CD4-positive, CD25-positive, alpha-beta regulatory T cell (primary cell): ENCODE data around the gene EML4. TPM values are rescaled to one million over a fixed set of nuclear protein-coding genes. Genes with fewer than 3 reads are reported as not detected.
A peak's percentile ranks its signal among the peaks of the same experiment; 100 is the strongest.

Experiments used
- ATAC-seq, 2 donors: fragments of 150-1000 bp; cut with Tn5 transposase; one replicate each; pipeline ENCODE4 v1.10.0; 2021; ENCODE audit warnings: low read depth in 2 of 2, moderate number of reproducible peaks in 2 of 2, moderate library complexity in 1 of 2
- DNase-seq, 3 donors: peaks; one replicate each; pipeline versions ENCODE4 v3.0.0 to v3.0.0-alpha.2; 2012 to 2022; ENCODE audit warnings: mixed read lengths in 1 of 3
- H3K27ac ChIP-seq: one replicate; pipeline ENCODE4 v1.7.0; 2013; ENCODE audit warnings: mild to moderate bottlenecking, low read length; ENCODE audit not compliant: insufficient read depth, poor library complexity, severe bottlenecking
- H3K27me3 ChIP-seq: one replicate; pipeline ENCODE4 v1.7.0; 2013; ENCODE audit warnings: low read length; ENCODE audit not compliant: control insufficient read depth, insufficient read depth
- H3K36me3 ChIP-seq: one replicate; pipeline ENCODE4 v1.7.0; 2013; ENCODE audit warnings: mild to moderate bottlenecking, low read length, moderate library complexity; ENCODE audit not compliant: control insufficient read depth, insufficient read depth
- H3K4me1 ChIP-seq: 2 replicates; pipeline ENCODE4 v1.7.0; 2013; ENCODE audit warnings: mild to moderate bottlenecking, low read length; ENCODE audit not compliant: insufficient read depth, control insufficient read depth, poor library complexity, severe bottlenecking
- H3K4me3 ChIP-seq: one replicate; pipeline ENCODE4 v1.7.0; 2013; ENCODE audit warnings: low read depth, mild to moderate bottlenecking, low read length, moderate library complexity
- H3K9me3 ChIP-seq, 2 experiments: 1 replicate in 1 of 2; 2 replicates in 1 of 2; pipeline ENCODE4 v1.7.0; 2013; ENCODE audit warnings: low read length in 2 of 2, mild to moderate bottlenecking in 1 of 2, moderate library complexity in 1 of 2; ENCODE audit not compliant: control insufficient read depth in 2 of 2
- H3K27ac Mint-ChIP-seq, 3 donors: one replicate each; pipeline ENCODE4 v1.8.0; 2020 to 2022; ENCODE audit warnings: mild to moderate bottlenecking in 3 of 3, mixed read lengths in 3 of 3, moderate library complexity in 2 of 3
- H3K27me3 Mint-ChIP-seq: one replicate; pipeline ENCODE4 v1.8.0; 2022; ENCODE audit warnings: mild to moderate bottlenecking, mixed read lengths
- H3K36me3 Mint-ChIP-seq: one replicate; pipeline ENCODE4 v1.8.0; 2020; ENCODE audit warnings: mixed read lengths
- H3K4me1 Mint-ChIP-seq, 4 donors: one replicate each; pipeline ENCODE4 v1.8.0; 2020 to 2022; ENCODE audit warnings: mixed read lengths in 4 of 4, mild to moderate bottlenecking in 1 of 4
- H3K4me3 Mint-ChIP-seq, 4 donors: one replicate each; pipeline ENCODE4 v1.8.0; 2020 to 2022; ENCODE audit warnings: mild to moderate bottlenecking in 4 of 4, mixed read lengths in 4 of 4, moderate library complexity in 3 of 4
- H3K9me3 Mint-ChIP-seq, 7 donors: one replicate each; pipeline ENCODE4 v1.8.0; 2020 to 2022; ENCODE audit warnings: mixed read lengths in 7 of 7, mild to moderate bottlenecking in 3 of 7, moderate library complexity in 2 of 7
- polyA plus RNA-seq, 4 donors: library from polyadenylated mRNA; unstranded; fragments of 300-500 nt; fragmentation: Illumina TruSeq; gene quantifications; one replicate each; pipeline ENCODE4 v1.2.3, GENCODE V29; 2021
- total RNA-seq: library from RNA; stranded (reverse); gene quantifications from one replicate; pipeline ENCODE4 v1.2.3, GENCODE V29; 2022

Gene EML4
- total and polyA plus RNA-seq, 5 donors from 2014 or later: 83.7 to 293 (median 90.1) TPM

DNA sequence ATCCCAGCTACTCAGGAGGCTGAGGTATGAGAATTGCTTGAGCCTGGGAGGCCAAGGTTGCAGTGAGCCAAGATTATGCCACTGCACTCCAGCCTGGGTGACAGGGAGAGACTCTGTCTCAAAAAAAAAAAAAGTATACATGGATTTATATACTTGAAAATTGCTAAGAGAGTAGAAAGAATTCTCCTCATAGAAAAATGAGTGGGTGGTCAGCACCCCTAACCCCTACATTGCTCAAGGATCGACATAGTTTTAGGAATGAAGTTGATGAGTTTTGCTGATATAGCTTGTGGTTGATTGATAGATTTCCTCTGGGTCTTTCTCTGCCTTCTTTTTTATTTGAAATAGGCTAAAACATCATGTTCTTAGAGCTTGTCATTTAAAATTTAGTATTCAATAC lies 58.9 kb downstream of the EML4 start:
- Mint-ChIP-seq H3K9me3 (no peaks in the 10 kb centered on the region), H3K36me3 (peaks cover 12% of the 10 kb centered on the region), H3K4me3 (no peak overlapping the region), H3K4me1 (peaks cover 69 to 85% (median 77%) of the 10 kb centered on the region in 4 donors), H3K27ac (peak overlapping the region in 1 of 3 donors; percentile 18), H3K27me3 (no peaks in the 10 kb centered on the region)
- Histone ChIP-seq H3K4me3 (no peak overlapping the region), H3K36me3 (no peaks in the 10 kb centered on the region), H3K4me1 (peaks cover 53% of the 10 kb centered on the region), H3K27me3 (no peaks in the 10 kb centered on the region), H3K27ac (no peak overlapping the region), H3K9me3 (no peaks in the 10 kb centered on the region)
- ATAC-seq: no peak
- DNase-seq: no peak

DNA sequence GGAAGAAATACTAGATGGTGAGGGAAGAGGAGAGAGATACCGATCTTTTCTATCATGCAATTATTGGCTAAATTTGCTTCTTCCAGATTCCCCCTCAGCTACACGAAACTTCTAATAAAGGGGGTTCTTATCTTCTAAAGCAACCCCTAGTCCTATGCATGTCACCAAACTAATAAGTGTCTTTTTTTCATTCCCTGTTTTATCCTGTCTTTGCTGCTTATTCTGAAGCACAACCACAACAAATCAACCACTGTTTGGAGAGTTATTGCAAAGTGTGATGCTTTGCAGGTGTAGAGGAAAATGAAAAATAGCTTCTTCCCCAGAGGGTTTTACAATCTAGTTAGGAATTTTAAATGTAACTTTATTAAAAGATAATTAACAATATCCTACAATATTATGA lies 60.8 kb downstream of the EML4 start:
- Mint-ChIP-seq H3K9me3 (no peaks in the 10 kb centered on the region), H3K4me1 (peaks cover 58 to 82% (median 71%) of the 10 kb centered on the region in 4 donors), H3K4me3 (peak overlapping the region in 2 of 4 donors; percentile 47 to 65), H3K36me3 (peaks cover 7% of the 10 kb centered on the region), H3K27ac (peak overlapping the region in 2 of 3 donors; percentile 38 to 43), H3K27me3 (no peaks in the 10 kb centered on the region)
- no peak overlapping the region for H3K27ac ChIP-seq
- DNase-seq: no peak
- no peaks in the 10 kb centered on the region for H3K9me3 ChIP-seq
- H3K27me3 ChIP-seq: no peaks in the 10 kb centered on the region
- H3K4me1 ChIP-seq: peaks cover 52% of the 10 kb centered on the region
- no peak overlapping the region for H3K4me3 ChIP-seq
- peaks cover 5% of the 10 kb centered on the region for H3K36me3 ChIP-seq
- no peak for ATAC-seq

DNA sequence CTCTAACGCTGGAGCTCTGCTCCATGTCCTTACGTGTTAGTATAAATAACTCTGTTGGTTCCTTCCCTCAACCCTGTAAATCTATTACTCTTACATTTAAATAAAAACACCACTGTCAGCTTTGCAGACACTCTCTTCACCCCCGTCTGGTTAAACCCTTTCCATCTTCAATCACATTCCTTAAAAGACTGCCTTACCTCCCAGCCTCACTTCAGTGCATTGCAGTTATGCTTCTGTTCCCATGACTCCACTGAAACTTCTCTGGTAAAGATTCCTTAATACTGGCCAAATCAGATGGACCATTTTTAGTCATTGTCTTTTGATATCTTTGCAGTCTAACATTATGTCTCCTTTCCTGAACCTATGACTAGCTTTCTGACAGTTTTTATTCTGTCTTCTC lies 61.7 kb downstream of the EML4 start:
- Histone ChIP-seq H3K27ac (no peak overlapping the region), H3K9me3 (no peaks in the 10 kb centered on the region), H3K36me3 (peaks cover 5% of the 10 kb centered on the region), H3K4me3 (no peak overlapping the region), H3K4me1 (peaks cover 45% of the 10 kb centered on the region), H3K27me3 (no peaks in the 10 kb centered on the region)
- Mint-ChIP-seq H3K9me3 (no peaks in the 10 kb centered on the region), H3K27ac (peak overlapping the region; percentile 9 to 89 (median 65)), H3K36me3 (peaks cover 7% of the 10 kb centered on the region), H3K4me3 (peak overlapping the region in 2 of 4 donors; percentile 44 to 60), H3K27me3 (no peaks in the 10 kb centered on the region), H3K4me1 (peaks cover 55 to 84% (median 71%) of the 10 kb centered on the region in 4 donors)
- DNase-seq (no peak), ATAC-seq (no peak)

DNA sequence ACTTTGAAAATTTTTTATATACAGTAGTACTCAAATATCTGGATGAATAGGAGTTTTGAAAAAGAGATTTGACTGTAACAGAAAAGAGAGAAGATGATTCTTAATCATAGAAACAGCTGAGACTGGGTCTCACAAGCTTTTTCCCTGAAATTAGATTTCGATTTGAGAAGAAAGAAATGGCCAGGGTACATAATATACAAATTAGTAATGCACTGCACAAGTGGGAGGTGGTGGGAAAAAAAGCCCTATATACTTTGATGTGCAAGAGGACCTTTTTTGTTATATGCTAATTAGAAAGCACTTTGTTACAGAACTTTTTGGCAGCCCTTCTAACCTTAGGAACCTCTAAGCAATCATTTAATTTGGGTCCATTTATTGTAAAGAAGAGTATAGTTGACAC lies 62.9 kb downstream of the EML4 start:
- H3K4me3 Mint-ChIP-seq: peak overlapping the region in 2 of 4 donors; percentile 8 to 37
- H3K4me1 ChIP-seq: peaks cover 42% of the 10 kb centered on the region
- ATAC-seq: no peak
- no peak overlapping the region for H3K27ac ChIP-seq
- no peaks in the 10 kb centered on the region for H3K27me3 ChIP-seq
- H3K4me1 Mint-ChIP-seq: peaks cover 62 to 89% (median 77%) of the 10 kb centered on the region in 4 donors
- peaks cover 7% of the 10 kb centered on the region for H3K36me3 Mint-ChIP-seq
- H3K9me3 Mint-ChIP-seq: no peaks in the 10 kb centered on the region
- no peak overlapping the region for H3K4me3 ChIP-seq
- H3K9me3 ChIP-seq: no peaks in the 10 kb centered on the region
- H3K36me3 ChIP-seq: peaks cover 5% of the 10 kb centered on the region
- no peak for DNase-seq
- peak overlapping the region; percentile 14 to 81 (median 65) for H3K27ac Mint-ChIP-seq
- H3K27me3 Mint-ChIP-seq: no peaks in the 10 kb centered on the region

DNA sequence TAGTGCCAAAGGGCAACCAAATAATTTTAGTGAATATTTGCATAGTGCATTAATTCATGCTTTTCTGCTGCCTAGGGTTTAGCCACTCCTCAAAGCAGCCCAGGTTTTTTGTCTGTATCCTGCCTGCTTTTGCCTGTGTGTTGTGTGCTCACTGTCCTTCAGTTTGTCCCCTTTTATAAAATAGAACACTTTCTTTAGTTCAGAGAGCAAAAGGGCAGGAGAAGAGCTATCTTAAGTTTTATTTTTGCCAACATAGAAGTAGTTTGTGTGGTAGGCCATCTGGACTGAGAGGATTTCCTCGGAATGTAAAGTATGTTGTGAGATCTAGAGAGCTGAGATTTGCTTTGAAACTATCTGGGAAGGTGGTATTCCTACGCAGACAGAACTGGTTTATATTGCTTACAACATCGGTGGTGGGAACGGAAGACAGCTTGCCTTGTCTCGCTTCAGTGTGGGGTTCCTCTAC lies 64.9 kb downstream of the EML4 start:
- H3K4me3 Mint-ChIP-seq: no peak overlapping the region
- H3K27me3 Mint-ChIP-seq: no peaks in the 10 kb centered on the region
- no peak overlapping the region for H3K4me3 ChIP-seq

DNA sequence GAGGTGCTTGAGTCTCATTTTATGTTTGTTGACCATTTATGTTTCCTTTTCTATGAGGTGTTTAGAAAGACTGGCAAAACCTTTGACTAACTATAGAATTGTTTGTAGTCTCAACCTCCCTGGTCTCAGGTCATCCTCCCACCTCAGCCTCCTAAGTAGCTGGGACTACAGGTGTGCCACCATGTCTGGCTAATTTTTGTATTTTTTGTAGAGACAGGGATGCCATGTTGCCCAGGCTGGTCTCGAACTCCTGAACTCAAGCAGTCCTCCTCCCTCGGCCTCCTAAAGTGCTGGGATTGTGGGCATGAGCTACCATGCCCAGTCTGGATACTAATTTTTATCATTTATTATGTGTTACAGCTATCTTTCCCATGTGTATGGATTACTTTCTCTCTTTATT lies 67.8 kb downstream of the EML4 start:
- H3K4me1 Mint-ChIP-seq: peaks cover 59 to 92% (median 76%) of the 10 kb centered on the region in 4 donors
- H3K4me3 Mint-ChIP-seq: peak overlapping the region in 3 of 4 donors; percentile 21 to 35 (median 22)
- no peaks in the 10 kb centered on the region for H3K36me3 Mint-ChIP-seq

More for the DNA sequence above, 64.9 kb downstream of the EML4 start:
- Histone ChIP-seq H3K9me3 (no peaks in the 10 kb centered on the region), H3K27me3 (no peaks in the 10 kb centered on the region), H3K27ac (no peak overlapping the region), H3K4me1 (peaks cover 47% of the 10 kb centered on the region), H3K36me3 (peaks cover 5% of the 10 kb centered on the region)
- H3K36me3 Mint-ChIP-seq: peaks cover 4% of the 10 kb centered on the region
- peak overlapping the region; percentile 22 to 76 (median 27) for H3K27ac Mint-ChIP-seq
- DNase-seq (no peak), ATAC-seq (no peak)
- peaks cover 55 to 89% (median 76%) of the 10 kb centered on the region in 4 donors for H3K4me1 Mint-ChIP-seq
- H3K9me3 Mint-ChIP-seq: no peaks in the 10 kb centered on the region

DNA sequence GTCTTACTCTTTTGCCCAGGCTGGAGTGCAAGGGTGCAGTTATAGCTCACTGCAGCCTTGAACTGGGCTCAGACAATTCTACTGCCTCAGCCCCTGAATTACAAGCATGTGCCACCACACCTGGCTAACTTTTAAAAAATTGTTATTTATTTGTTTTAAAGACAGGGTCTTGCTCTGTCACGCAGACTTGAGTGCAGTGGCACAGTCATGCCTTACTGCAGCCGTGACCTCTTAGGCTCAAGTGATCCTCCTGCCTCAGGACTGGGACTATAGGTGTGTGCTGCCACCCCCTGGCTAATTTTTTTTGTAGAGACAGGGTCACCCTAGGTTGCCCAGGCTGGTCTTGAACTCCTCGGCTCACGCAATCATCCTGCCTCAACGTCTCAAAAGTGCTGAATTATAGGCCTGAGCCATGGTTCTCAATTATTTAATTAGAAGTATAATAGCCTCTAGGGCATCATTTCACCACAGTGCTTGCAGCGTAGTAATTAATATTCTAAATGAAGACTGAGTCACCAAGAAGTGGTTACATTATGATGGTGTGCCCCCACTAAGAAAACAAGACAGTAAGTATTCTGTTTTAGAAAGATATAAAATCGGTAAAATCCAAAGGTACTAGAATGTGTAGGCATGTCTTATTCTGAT lies 69.6 kb downstream of the EML4 start:
- H3K4me3 Mint-ChIP-seq: peak overlapping the region in 3 of 4 donors; percentile 14 to 48 (median 45)
- peaks cover 67 to 97% (median 82%) of the 10 kb centered on the region in 4 donors for H3K4me1 Mint-ChIP-seq
- no peaks in the 10 kb centered on the region for H3K36me3 Mint-ChIP-seq
- ATAC-seq (peak; percentile 86 to 89), DNase-seq (peak; percentile 20 to 61 (median 53))
- H3K9me3 Mint-ChIP-seq: no peaks in the 10 kb centered on the region
- H3K36me3 ChIP-seq: peaks cover 5% of the 10 kb centered on the region
- no peaks in the 10 kb centered on the region for H3K27me3 ChIP-seq
- peaks cover 46% of the 10 kb centered on the region for H3K4me1 ChIP-seq
- no peak overlapping the region for H3K27ac ChIP-seq
- no peaks in the 10 kb centered on the region for H3K27me3 Mint-ChIP-seq
- H3K4me3 ChIP-seq: no peak overlapping the region
- no peaks in the 10 kb centered on the region for H3K9me3 ChIP-seq
- H3K27ac Mint-ChIP-seq: peak overlapping the region in 1 of 3 donors; percentile 45

More for the DNA sequence above, 67.8 kb downstream of the EML4 start:
- Histone ChIP-seq H3K27me3 (no peaks in the 10 kb centered on the region), H3K4me3 (no peak overlapping the region), H3K36me3 (peaks cover 5% of the 10 kb centered on the region), H3K4me1 (peaks cover 44% of the 10 kb centered on the region), H3K27ac (no peak overlapping the region), H3K9me3 (no peaks in the 10 kb centered on the region)
- no peaks in the 10 kb centered on the region for H3K9me3 Mint-ChIP-seq
- H3K27ac Mint-ChIP-seq: peak overlapping the region in 1 of 3 donors; percentile 3
- DNase-seq: no peak
- no peaks in the 10 kb centered on the region for H3K27me3 Mint-ChIP-seq
- ATAC-seq: no peak

DNA sequence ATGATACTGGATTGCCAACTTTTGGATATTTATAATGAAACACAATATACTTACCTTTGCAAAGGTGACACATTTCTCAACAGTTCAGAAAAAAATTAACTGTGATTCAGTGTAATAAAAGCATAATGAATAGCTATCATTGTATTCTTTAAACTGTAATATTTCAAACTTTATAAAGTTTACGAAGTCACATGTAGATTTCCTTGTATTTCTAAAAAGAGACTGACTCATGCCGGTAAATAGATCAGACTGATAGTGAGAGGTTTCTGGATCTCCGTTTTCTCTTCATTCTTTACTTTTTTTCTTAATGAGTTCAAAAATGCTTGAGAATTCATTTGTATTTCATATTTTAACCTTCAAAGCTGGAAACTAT lies 70.1 kb downstream of the EML4 start:
- no peaks in the 10 kb centered on the region for H3K27me3 ChIP-seq
- peaks cover 64 to 96% (median 83%) of the 10 kb centered on the region in 4 donors for H3K4me1 Mint-ChIP-seq
- H3K9me3 Mint-ChIP-seq: no peaks in the 10 kb centered on the region
- DNase-seq (no peak), ATAC-seq (no peak)
- no peak overlapping the region for H3K27ac ChIP-seq
- H3K4me3 ChIP-seq: no peak overlapping the region
- H3K36me3 ChIP-seq: peaks cover under 1% of the 10 kb centered on the region
- peak overlapping the region; percentile 34 to 82 (median 63) for H3K27ac Mint-ChIP-seq
- H3K27me3 Mint-ChIP-seq: no peaks in the 10 kb centered on the region
- no peaks in the 10 kb centered on the region for H3K36me3 Mint-ChIP-seq
- peak overlapping the region in 1 of 4 donors; percentile 48 for H3K4me3 Mint-ChIP-seq
- H3K9me3 ChIP-seq: no peaks in the 10 kb centered on the region
- peaks cover 46% of the 10 kb centered on the region for H3K4me1 ChIP-seq
